SK-N-SH (cell line): Measurements from ENCODE around the gene MTX2. TPM values are rescaled to one million over a fixed set of nuclear protein-coding genes. Genes with fewer than 3 reads are reported as not detected.

ENCODE experiments used
- CTCF ChIA-PET: fragments of 300-600, 350-600 bp; formaldehyde crosslinking; extraction: SDS; loops from one replicate; lab custom pipeline; 2021; lab: Yijun Ruan, JAX
- POLR2A ChIA-PET: fragments of 350-600 bp; sonication (Branson Sonifier 250); formaldehyde crosslinking; extraction: SDS; loops from one replicate; lab custom pipeline; 2020; ENCODE audit warnings: antibody characterized with exemption, inconsistent platforms; lab: Yijun Ruan, JAX
- DNase-seq: peaks from one replicate; pipeline ENCODE4 v3.0.0; 2012
- H2AFZ ChIP-seq: fragments of 200-600 bp; sonication (generic); 2 replicates; pipeline ENCODE4 v1.8.1; 2016; ENCODE audit warnings: antibody characterized with exemption, mild to moderate bottlenecking, low read depth
- H3F3A ChIP-seq: fragments of 200-600 bp; sonication (generic); replicated peaks from 2 replicates; pipeline ENCODE3; 2016; ENCODE audit warnings: antibody characterized with exemption, mild to moderate bottlenecking; ENCODE audit not compliant: insufficient read depth
- H3K27ac ChIP-seq, 2 experiments: fragments of 200-500 bp in 1 of 2; fragments of 200-600 bp in 1 of 2; sonication (Bioruptor generic) in 1 of 2; sonication (generic), shearing (Covaris generic) in 1 of 2; 2 replicates each; pipeline versions ENCODE4 v1.5.1 to v1.6.1; 2014 to 2016; ENCODE audit warnings: low read depth in 2 of 2, inconsistent platforms in 1 of 2, low read length in 1 of 2, mild to moderate bottlenecking in 1 of 2, mixed read lengths in 1 of 2
- H3K27me3 ChIP-seq: fragments of 200-600 bp; sonication (generic), shearing (Covaris generic); 2 replicates; pipeline ENCODE4 v1.6.1; 2016; ENCODE audit warnings: mixed run types; ENCODE audit not compliant: insufficient read depth
- H3K36me3 ChIP-seq, 2 experiments: fragments of 200-500 bp in 1 of 2; fragments of 200-600 bp in 1 of 2; sonication (Bioruptor generic) in 1 of 2; sonication (generic) in 1 of 2; replicated peaks in 1 of 2; 2 replicates each; pipeline versions ENCODE3 to v1.5.1; 2014 to 2016; ENCODE audit warnings: low read length in 1 of 2, mild to moderate bottlenecking in 1 of 2; ENCODE audit not compliant: insufficient read depth in 2 of 2, control insufficient read depth in 1 of 2
- H3K4me1 ChIP-seq, 2 experiments: fragments of 200-500 bp in 1 of 2; fragments of 200-600 bp in 1 of 2; sonication (Bioruptor generic) in 1 of 2; sonication (generic), shearing (Covaris generic) in 1 of 2; 2 replicates each; pipeline versions ENCODE4 v1.5.1 to v1.6.1; 2014 to 2016; ENCODE audit warnings: low read depth in 1 of 2, low read length in 1 of 2, mixed run types in 1 of 2; ENCODE audit not compliant: insufficient read depth in 2 of 2, control insufficient read depth in 1 of 2
- H3K4me2 ChIP-seq: fragments of 200-600 bp; sonication (generic), shearing (Covaris generic); 2 replicates; pipeline ENCODE4 v1.6.1; 2017; ENCODE audit warnings: mixed run types
- H3K4me3 ChIP-seq, 2 experiments: fragments of 200-500 bp in 1 of 2; fragments of 200-600 bp in 1 of 2; sonication (Bioruptor generic) in 1 of 2; sonication (generic), shearing (Covaris generic) in 1 of 2; 2 replicates each; pipeline versions ENCODE4 v1.5.1 to v1.8.1; 2014 to 2016; ENCODE audit warnings: low read depth in 2 of 2, inconsistent platforms in 1 of 2, low read length in 1 of 2, mild to moderate bottlenecking in 1 of 2, mixed read lengths in 1 of 2, moderate library complexity in 1 of 2
- H3K79me2 ChIP-seq: fragments of 200-600 bp; sonication (generic); 2 replicates; pipeline ENCODE4 v1.8.1; 2017; ENCODE audit warnings: mild to moderate bottlenecking; ENCODE audit not compliant: insufficient read depth
- H3K9ac ChIP-seq: fragments of 200-600 bp; sonication (generic); 2 replicates; pipeline ENCODE4 v1.6.1; 2017; ENCODE audit warnings: mixed run types
- H3K9me2 ChIP-seq: fragments of 200-600 bp; sonication (generic); 2 replicates; pipeline ENCODE4 v1.6.1; 2017; ENCODE audit warnings: mixed run types
- H3K9me3 ChIP-seq: fragments of 200-600 bp; sonication (generic); 2 replicates; pipeline ENCODE4 v1.6.1; 2017; ENCODE audit warnings: mixed run types, mild to moderate bottlenecking, moderate library complexity
- H4K20me1 ChIP-seq: fragments of 200-600 bp; sonication (generic); 2 replicates; pipeline ENCODE4 v1.6.1; 2017; ENCODE audit warnings: mild to moderate bottlenecking, mixed run types; ENCODE audit not compliant: insufficient read depth
- CTCF ChIP-seq: fragments of 200-600 bp; sonication (generic); IDR thresholded peaks from 2 replicates; pipeline ENCODE4 v1.6.1; 2017; ENCODE audit warnings: antibody characterized with exemption, mild to moderate bottlenecking, moderate library complexity
- FOXM1 ChIP-seq: IDR thresholded peaks from 2 replicates; pipeline ENCODE4 v1.4.0; 2012; ENCODE audit warnings: low read depth, mild to moderate bottlenecking
- MEF2A ChIP-seq: IDR thresholded peaks from 2 replicates; pipeline ENCODE4 v1.4.0; 2012; ENCODE audit warnings: low read depth, borderline replicate concordance
- RXRA ChIP-seq: IDR thresholded peaks from 2 replicates; pipeline ENCODE4 v1.4.0; 2012; ENCODE audit warnings: low read depth, mild to moderate bottlenecking, borderline replicate concordance
- SMC3 ChIP-seq: IDR thresholded peaks from 2 replicates; pipeline ENCODE4 v1.6.1; 2012; ENCODE audit warnings: low read depth, low read length, improper control_type of control experiment
- USF2 ChIP-seq: fragments of 150-350 bp; IDR thresholded peaks from 2 replicates; pipeline ENCODE4 v1.6.1; 2017; ENCODE audit warnings: antibody characterized with exemption, low read length, low read depth, borderline replicate concordance
- WGBS: methylation state at CpG from one replicate; pipeline ENCODE4 v1.1.6; 2017; ENCODE audit warnings: low lambda C conversion rate; 5-methylcytosine and 5-hydroxymethylcytosine counted together
- polyA plus RNA-seq, 3 experiments: library from polyadenylated mRNA; depleted of rRNA; stranded (reverse); fragments of >200 nt; gene quantifications; 2 replicates each; pipeline ENCODE4 v1.2.3, GENCODE V29; 2012
- TF ChIP-seq, protein P1 (sequence below): IDR thresholded peaks from 2 replicates; pipeline ENCODE4 v1.6.1; 2012; ENCODE audit warnings: mild to moderate bottlenecking, low read depth, low read length, moderate library complexity
- TF ChIP-seq, protein P2 (sequence below): IDR thresholded peaks from 2 replicates; pipeline ENCODE4 v1.4.0; 2012; ENCODE audit warnings: low read depth, borderline replicate concordance

Gene MTX2
- polyA plus RNA-seq, 1 of the 3 experiments (the other 2 are of a cell fraction) = 44.4 TPM

DNA sequence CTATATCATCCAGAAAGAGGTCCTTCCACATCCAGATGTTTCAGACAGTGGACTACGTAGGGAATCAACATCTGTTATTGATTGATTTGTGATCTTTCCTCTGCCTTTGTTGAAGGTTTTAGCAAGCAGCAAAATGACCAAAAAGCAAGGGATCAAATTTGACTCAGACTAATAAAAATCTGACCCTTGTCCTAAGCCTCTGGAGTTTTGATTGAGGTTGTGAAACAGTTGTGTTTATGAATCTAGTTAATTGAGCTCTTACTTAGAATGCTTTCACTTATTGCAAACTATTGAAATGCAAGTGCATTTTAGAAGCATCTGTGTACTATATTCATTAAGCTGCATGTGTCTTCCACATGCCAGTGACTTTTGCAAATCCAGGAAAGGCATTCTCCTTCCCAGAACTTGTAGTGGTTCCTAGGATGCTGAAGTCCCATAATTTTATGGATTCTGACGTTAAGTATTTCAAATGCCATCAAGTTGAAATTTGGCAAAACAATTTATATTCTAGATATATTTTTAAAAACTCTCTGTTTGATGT lies 116.0 kb downstream of the MTX2 start:
- Histone ChIP-seq H3K4me1 (no peaks in the 10 kb centered on the region; a peak in 2 of 4 replicates), H3K27me3 (no peaks in the 10 kb centered on the region), H4K20me1 (no peaks in the 10 kb centered on the region), H3F3A (no peaks in the 10 kb centered on the region), H3K9ac (no peak overlapping the region), H3K27ac (no peak overlapping the region), H3K9me3 (no peaks in the 10 kb centered on the region), H3K4me2 (no peak overlapping the region), H3K9me2 (no peaks in the 10 kb centered on the region), H2AFZ (no peak overlapping the region), H3K79me2 (no peaks in the 10 kb centered on the region), H3K36me3 (no peaks in the 10 kb centered on the region), H3K4me3 (no peak overlapping the region)
- CTCF ChIA-PET = no interaction called here
- no peak for TF ChIP-seq RXRA
- TF ChIP-seq USF2 = no peak
- TF ChIP-seq CTCF = no peak
- no peak for TF ChIP-seq MEF2A
- no peak for TF ChIP-seq FOXM1
- TF ChIP-seq, protein P1, sequence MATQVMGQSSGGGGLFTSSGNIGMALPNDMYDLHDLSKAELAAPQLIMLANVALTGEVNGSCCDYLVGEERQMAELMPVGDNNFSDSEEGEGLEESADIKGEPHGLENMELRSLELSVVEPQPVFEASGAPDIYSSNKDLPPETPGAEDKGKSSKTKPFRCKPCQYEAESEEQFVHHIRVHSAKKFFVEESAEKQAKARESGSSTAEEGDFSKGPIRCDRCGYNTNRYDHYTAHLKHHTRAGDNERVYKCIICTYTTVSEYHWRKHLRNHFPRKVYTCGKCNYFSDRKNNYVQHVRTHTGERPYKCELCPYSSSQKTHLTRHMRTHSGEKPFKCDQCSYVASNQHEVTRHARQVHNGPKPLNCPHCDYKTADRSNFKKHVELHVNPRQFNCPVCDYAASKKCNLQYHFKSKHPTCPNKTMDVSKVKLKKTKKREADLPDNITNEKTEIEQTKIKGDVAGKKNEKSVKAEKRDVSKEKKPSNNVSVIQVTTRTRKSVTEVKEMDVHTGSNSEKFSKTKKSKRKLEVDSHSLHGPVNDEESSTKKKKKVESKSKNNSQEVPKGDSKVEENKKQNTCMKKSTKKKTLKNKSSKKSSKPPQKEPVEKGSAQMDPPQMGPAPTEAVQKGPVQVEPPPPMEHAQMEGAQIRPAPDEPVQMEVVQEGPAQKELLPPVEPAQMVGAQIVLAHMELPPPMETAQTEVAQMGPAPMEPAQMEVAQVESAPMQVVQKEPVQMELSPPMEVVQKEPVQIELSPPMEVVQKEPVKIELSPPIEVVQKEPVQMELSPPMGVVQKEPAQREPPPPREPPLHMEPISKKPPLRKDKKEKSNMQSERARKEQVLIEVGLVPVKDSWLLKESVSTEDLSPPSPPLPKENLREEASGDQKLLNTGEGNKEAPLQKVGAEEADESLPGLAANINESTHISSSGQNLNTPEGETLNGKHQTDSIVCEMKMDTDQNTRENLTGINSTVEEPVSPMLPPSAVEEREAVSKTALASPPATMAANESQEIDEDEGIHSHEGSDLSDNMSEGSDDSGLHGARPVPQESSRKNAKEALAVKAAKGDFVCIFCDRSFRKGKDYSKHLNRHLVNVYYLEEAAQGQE = no peak
- TF ChIP-seq SMC3 = no peak
- TF ChIP-seq, protein P2, sequence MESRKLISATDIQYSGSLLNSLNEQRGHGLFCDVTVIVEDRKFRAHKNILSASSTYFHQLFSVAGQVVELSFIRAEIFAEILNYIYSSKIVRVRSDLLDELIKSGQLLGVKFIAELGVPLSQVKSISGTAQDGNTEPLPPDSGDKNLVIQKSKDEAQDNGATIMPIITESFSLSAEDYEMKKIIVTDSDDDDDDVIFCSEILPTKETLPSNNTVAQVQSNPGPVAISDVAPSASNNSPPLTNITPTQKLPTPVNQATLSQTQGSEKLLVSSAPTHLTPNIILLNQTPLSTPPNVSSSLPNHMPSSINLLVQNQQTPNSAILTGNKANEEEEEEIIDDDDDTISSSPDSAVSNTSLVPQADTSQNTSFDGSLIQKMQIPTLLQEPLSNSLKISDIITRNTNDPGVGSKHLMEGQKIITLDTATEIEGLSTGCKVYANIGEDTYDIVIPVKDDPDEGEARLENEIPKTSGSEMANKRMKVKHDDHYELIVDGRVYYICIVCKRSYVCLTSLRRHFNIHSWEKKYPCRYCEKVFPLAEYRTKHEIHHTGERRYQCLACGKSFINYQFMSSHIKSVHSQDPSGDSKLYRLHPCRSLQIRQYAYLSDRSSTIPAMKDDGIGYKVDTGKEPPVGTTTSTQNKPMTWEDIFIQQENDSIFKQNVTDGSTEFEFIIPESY = no peak
- WGBS = 66% methylated on average over 2 of the region's 2 CpGs
- no peak for DNase-seq
- POLR2A ChIA-PET = no interaction called here
